ENCODE results near the gene SP100.

GRCh38 chr2:230503798-230504197 lies 87.8 kb downstream of the SP100 start:
- no peak for TF ChIP-seq CTCF (conservative IDR thresholded peaks at IDR 0.05; ENCODE audit: low read length)
- no peak for TF ChIP-seq EZH2phosphoT487 (IDR thresholded peaks at IDR 0.05; ENCODE audit: borderline replicate concordance)

Data from Loucy (cell line).